ENCODE results near the gene HTRA3. TPM values are rescaled to one million over a fixed set of nuclear protein-coding genes. Genes with fewer than 3 reads are reported as not detected.

The HTRA3 gene
- total and polyA plus RNA-seq, 2 of the 4 experiments (the other 2 are of a cell fraction) = 1.3 to 9.5 TPM

DNA sequence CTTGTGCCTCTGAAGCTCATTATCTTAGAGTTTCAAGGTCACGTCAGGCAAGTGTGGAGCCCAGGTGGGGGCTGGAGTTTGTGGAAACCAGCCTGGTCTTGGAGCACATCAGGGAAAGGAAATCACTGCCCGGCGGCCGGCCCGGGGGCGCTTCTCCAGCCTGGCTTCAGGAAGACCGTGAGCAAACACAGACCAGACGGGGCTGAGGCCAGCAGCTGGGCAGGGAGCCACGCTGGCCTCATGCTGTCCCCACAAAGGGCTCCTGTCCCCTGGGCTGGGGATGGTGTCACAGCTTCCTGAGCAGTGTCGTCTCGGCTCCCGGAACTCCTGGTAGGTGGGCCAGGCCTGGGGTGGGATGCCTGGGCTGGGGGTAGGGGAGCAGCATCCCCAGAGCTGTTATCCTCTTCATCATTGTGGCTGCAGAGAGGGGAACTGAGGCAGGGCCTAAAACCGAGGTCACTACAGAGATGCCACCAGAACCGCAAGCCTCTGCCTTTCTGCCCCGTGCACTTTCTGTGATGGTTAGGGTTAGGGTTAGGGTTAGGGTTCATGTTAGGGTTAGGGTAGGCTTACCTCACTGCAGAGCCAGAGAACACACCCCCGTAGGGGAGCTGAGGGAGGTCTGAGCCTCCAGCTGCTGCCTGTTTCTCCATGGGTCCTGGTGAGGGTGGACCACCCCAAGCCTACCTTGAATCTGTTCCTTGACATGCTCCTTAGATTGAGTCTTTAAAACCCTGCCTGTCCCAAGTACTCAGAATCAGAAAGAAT lies 77.5 kb downstream of the HTRA3 start:
- Histone ChIP-seq H2AK5ac (ENCODE audit: low read depth, low read length) (no peak overlapping the region), H4K5ac (ENCODE audit: low read depth, low read length) (no peak overlapping the region), H3K79me1 (ENCODE audit: low read depth in 1 of 2, low read length in 2 of 2) (no peaks in the 10 kb centered on the region), H3K14ac (replicated peaks; ENCODE audit: low read depth, low read length) (no peak overlapping the region), H4K8ac (ENCODE audit: low read depth in 2 of 2, low read length in 2 of 2) (no peak overlapping the region), H3K9me3 (ENCODE audit: control insufficient read depth, insufficient read depth, low read length) (no peaks in the 10 kb centered on the region), H4K20me1 (ENCODE audit: insufficient read depth, low read length) (no peaks in the 10 kb centered on the region), H3K23ac (ENCODE audit: low read depth, low read length) (no peak overlapping the region), H3K56ac (ENCODE audit: extremely low read depth, insufficient read depth, low read length) (no peak overlapping the region), H2BK120ac (ENCODE audit: low read depth, low read length) (no peak overlapping the region), H3K27me3 (ENCODE audit: control insufficient read depth, insufficient read depth, low read length) (peaks cover 19% of the 10 kb centered on the region), H3K18ac (ENCODE audit: low read depth, low read length) (no peak overlapping the region), H3K4me1 (ENCODE audit: control insufficient read depth, insufficient read depth, low read length) (peaks cover 7% of the 10 kb centered on the region; the same call in 1 of the 2 replicates), H2BK20ac (ENCODE audit: low read depth, low read length) (no peak overlapping the region), H2BK15ac (ENCODE audit: low read depth, low read length) (no peak overlapping the region), H3K9me1 (ENCODE audit: insufficient read depth, low read length) (no peaks in the 10 kb centered on the region), H2BK5ac (ENCODE audit: low read depth, low read length, poor library complexity, severe bottlenecking) (no peak overlapping the region), H3K27ac (ENCODE audit: insufficient read depth, low read length) (no peak overlapping the region), H3K4me2 (ENCODE audit: low read depth, low read length) (no peak overlapping the region), H2AK9ac (replicated peaks; ENCODE audit: low read depth, low read length, poor library complexity) (no peak overlapping the region), H3K9ac (ENCODE audit: low read depth, low read length) (no peak overlapping the region), H2AFZ (replicated peaks; ENCODE audit: low read length, poor library complexity) (no peak overlapping the region), H3K36me3 (ENCODE audit: control insufficient read depth, insufficient read depth, low read length) (no peaks in the 10 kb centered on the region), H3K4ac (ENCODE audit: low read depth, low read length) (no peak overlapping the region), H4K91ac (ENCODE audit: insufficient read depth, low read depth, low read length) (no peak overlapping the region), H3K4me3 (ENCODE audit: insufficient read depth, low read depth, low read length) (no peak overlapping the region)
- ATAC-seq (ENCODE audit: low read depth) (no peak), DNase-seq (no peak)
- TF ChIP-seq MXI1 (IDR thresholded peaks at IDR 0.05; ENCODE audit: borderline replicate concordance, low read depth, low read length) = no peak
- TF ChIP-seq NFE2L2 (IDR thresholded peaks at IDR 0.05; ENCODE audit: low read depth, low read length) = no peak
- no peak for TF ChIP-seq FOS (IDR thresholded peaks at IDR 0.05; ENCODE audit: low read depth, low read length)
- no peak for TF ChIP-seq SMC3 (IDR thresholded peaks at IDR 0.05; ENCODE audit: low read depth, low read length)
- TF ChIP-seq MAZ (IDR thresholded peaks at IDR 0.05; ENCODE audit: borderline replicate concordance, low read depth, low read length) = no peak
- TF ChIP-seq, protein P1, sequence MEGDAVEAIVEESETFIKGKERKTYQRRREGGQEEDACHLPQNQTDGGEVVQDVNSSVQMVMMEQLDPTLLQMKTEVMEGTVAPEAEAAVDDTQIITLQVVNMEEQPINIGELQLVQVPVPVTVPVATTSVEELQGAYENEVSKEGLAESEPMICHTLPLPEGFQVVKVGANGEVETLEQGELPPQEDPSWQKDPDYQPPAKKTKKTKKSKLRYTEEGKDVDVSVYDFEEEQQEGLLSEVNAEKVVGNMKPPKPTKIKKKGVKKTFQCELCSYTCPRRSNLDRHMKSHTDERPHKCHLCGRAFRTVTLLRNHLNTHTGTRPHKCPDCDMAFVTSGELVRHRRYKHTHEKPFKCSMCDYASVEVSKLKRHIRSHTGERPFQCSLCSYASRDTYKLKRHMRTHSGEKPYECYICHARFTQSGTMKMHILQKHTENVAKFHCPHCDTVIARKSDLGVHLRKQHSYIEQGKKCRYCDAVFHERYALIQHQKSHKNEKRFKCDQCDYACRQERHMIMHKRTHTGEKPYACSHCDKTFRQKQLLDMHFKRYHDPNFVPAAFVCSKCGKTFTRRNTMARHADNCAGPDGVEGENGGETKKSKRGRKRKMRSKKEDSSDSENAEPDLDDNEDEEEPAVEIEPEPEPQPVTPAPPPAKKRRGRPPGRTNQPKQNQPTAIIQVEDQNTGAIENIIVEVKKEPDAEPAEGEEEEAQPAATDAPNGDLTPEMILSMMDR (conservative IDR thresholded peaks at IDR 0.05; ENCODE audit: low read depth, low read length) = no peak
- in situ Hi-C loops (cut with MboI; ENCODE audit: low sequenced_read_pairs) = no loop called here
- no TSS peak for BruUV-seq (replicated peaks)
- dilution Hi-C loops (cut with HindIII; ENCODE audit: low sequenced_read_pairs, unreplicated experiment) = no loop called here
- intact Hi-C loops (cut with micrococcal nuclease) = no loop called here
- ChIA-PET CTCF (no interaction called here), POLR2A (ENCODE audit: unreplicated experiment) (no interaction called here)
- WGBS, 2 experiments (ENCODE audit: extremely low coverage in 2 of 2, insufficient read length in 1 of 2) = 68% methylated on average over 4 of the region's 16 CpGs; no CpG with 5 or more reads in 1 of the 2 experiments

All from IMR-90 (cell line).